HFF-Myc (cell line): ENCODE measurements around the gene SLC16A2.

Source experiments
- DNase-seq: peaks from one replicate; pipeline ENCODE4 v3.0.0-alpha.2; 2011; ENCODE audit warnings: low read depth; ENCODE audit errors: extremely low read depth
- H3K4me3 ChIP-seq: replicated peaks from 2 replicates; pipeline ENCODE4 v1.5.1; 2011; ENCODE audit warnings: low read depth, mild to moderate bottlenecking, control low read depth, low read length
- TF ChIP-seq, protein P1 (sequence below): IDR thresholded peaks from 2 replicates; pipeline ENCODE4 v1.5.1; 2012; ENCODE audit warnings: mild to moderate bottlenecking, low read depth, low read length, control low read depth; ENCODE audit errors: missing control alignments

SLC16A2 gene

GRCh38 chrX:74557378-74557777 is 136.1 kb downstream of the SLC16A2 start:
- TF ChIP-seq, protein P1, sequence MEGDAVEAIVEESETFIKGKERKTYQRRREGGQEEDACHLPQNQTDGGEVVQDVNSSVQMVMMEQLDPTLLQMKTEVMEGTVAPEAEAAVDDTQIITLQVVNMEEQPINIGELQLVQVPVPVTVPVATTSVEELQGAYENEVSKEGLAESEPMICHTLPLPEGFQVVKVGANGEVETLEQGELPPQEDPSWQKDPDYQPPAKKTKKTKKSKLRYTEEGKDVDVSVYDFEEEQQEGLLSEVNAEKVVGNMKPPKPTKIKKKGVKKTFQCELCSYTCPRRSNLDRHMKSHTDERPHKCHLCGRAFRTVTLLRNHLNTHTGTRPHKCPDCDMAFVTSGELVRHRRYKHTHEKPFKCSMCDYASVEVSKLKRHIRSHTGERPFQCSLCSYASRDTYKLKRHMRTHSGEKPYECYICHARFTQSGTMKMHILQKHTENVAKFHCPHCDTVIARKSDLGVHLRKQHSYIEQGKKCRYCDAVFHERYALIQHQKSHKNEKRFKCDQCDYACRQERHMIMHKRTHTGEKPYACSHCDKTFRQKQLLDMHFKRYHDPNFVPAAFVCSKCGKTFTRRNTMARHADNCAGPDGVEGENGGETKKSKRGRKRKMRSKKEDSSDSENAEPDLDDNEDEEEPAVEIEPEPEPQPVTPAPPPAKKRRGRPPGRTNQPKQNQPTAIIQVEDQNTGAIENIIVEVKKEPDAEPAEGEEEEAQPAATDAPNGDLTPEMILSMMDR: no peak
- no peak overlapping the region for H3K4me3 ChIP-seq
- DNase-seq: no peak

DNA sequence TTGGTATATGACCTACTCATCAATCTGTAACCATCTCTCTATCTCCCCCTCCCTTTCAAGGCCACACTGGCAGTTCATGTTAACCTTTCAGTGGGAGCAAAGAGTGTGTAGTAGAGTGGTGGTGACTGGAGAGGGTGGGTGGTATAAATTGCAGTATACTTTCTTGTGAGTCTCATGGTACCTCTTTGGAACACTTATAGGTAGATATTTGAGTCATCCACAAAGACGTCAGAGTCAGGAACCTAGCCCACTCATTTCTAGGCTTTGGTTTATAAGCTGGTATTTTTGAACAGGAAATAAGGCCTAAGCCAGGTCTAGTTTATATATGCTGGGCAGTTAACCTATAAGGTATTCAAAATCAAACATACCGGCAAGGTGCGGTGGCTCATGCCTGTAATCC is 156.8 kb downstream of the SLC16A2 start:
- no peak overlapping the region for H3K4me3 ChIP-seq
- TF ChIP-seq, protein P1: no peak
- no peak for DNase-seq

- no peak overlapping the region for H3K4me3 ChIP-seq
- TF ChIP-seq, protein P1: no peak
- peak; percentile 21 for DNase-seq
These were observed 158.4 kb downstream of the SLC16A2 start for GRCh38 chrX:74579597-74580198.
